ENCODE measurements around the gene SASH1. TPM values are rescaled to one million over a fixed set of nuclear protein-coding genes. Genes with fewer than 3 reads are reported as not detected.
A peak's percentile ranks its signal among the peaks of the same experiment; 100 is the strongest.
"Not testable (repeated sequence)": the region's sequence is repeated elsewhere in the genome, so short reads cannot be mapped to it uniquely, and the experiment has no call there.

SASH1 gene
- total RNA-seq, 1 donor from 2014 or later = 61.3 TPM

- no peaks in the 10 kb centered on the region for H3K9me3 Mint-ChIP-seq
- H3K36me3 Mint-ChIP-seq = peaks cover 14% of the 10 kb centered on the region
- no peak for DNase-seq (ENCODE audit: extremely low spot score, unreplicated experiment)
- H3K4me3 Mint-ChIP-seq = no peak overlapping the region
- H3K4me1 Mint-ChIP-seq (ENCODE audit: unreplicated experiment) = peaks cover 20% of the 10 kb centered on the region
- TF ChIP-seq CTCF (conservative IDR thresholded peaks at IDR 0.05) = no peak
- H3K27ac Mint-ChIP-seq = peak overlapping the region; percentile 67
- no peaks in the 10 kb centered on the region for H3K27me3 Mint-ChIP-seq
Observed at GRCh38 chr6:148370176-148370575, 27.5 kb downstream of the SASH1 start.

- H3K4me1 Mint-ChIP-seq (ENCODE audit: unreplicated experiment) = peaks cover 27% of the 10 kb centered on the region
- no peaks in the 10 kb centered on the region for H3K9me3 Mint-ChIP-seq
- H3K36me3 Mint-ChIP-seq = peaks cover 19% of the 10 kb centered on the region
- no peak for DNase-seq (ENCODE audit: extremely low spot score, unreplicated experiment)
- H3K27ac Mint-ChIP-seq = peak overlapping the region; percentile 50
- no peak overlapping the region for H3K4me3 Mint-ChIP-seq
- H3K27me3 Mint-ChIP-seq = no peaks in the 10 kb centered on the region
- TF ChIP-seq CTCF (conservative IDR thresholded peaks at IDR 0.05) = no peak
Observed at GRCh38 chr6:148374040-148374774, 31.6 kb downstream of the SASH1 start.

GRCh38 chr6:148375401-148375800 lies 32.8 kb downstream of the SASH1 start:
- Mint-ChIP-seq H3K27me3 (no peaks in the 10 kb centered on the region), H3K4me1 (ENCODE audit: unreplicated experiment) (peaks cover 37% of the 10 kb centered on the region), H3K36me3 (peaks cover 20% of the 10 kb centered on the region), H3K9me3 (no peaks in the 10 kb centered on the region), H3K27ac (no peak overlapping the region), H3K4me3 (no peak overlapping the region)
- DNase-seq (ENCODE audit: extremely low spot score, unreplicated experiment) = no peak
- TF ChIP-seq CTCF (conservative IDR thresholded peaks at IDR 0.05) = no peak

- Mint-ChIP-seq H3K27ac (no peak overlapping the region), H3K27me3 (no peaks in the 10 kb centered on the region), H3K36me3 (peaks cover 16% of the 10 kb centered on the region), H3K9me3 (no peaks in the 10 kb centered on the region), H3K4me3 (no peak overlapping the region), H3K4me1 (ENCODE audit: unreplicated experiment) (peaks cover 40% of the 10 kb centered on the region)
- no peak for DNase-seq (ENCODE audit: extremely low spot score, unreplicated experiment)
- TF ChIP-seq CTCF (conservative IDR thresholded peaks at IDR 0.05) = no peak
Observed at GRCh38 chr6:148379481-148379880, 36.8 kb downstream of the SASH1 start.

GRCh38 chr6:148379966-148380713 lies 37.5 kb downstream of the SASH1 start:
- no peaks in the 10 kb centered on the region for H3K9me3 Mint-ChIP-seq
- peak overlapping the region; percentile 74 for H3K27ac Mint-ChIP-seq
- H3K4me1 Mint-ChIP-seq (ENCODE audit: unreplicated experiment) = peaks cover 39% of the 10 kb centered on the region
- no peak for TF ChIP-seq CTCF (conservative IDR thresholded peaks at IDR 0.05)
- H3K4me3 Mint-ChIP-seq = peak overlapping the region; percentile 9
- no peaks in the 10 kb centered on the region for H3K27me3 Mint-ChIP-seq
- no peak for DNase-seq (ENCODE audit: extremely low spot score, unreplicated experiment)
- peaks cover 16% of the 10 kb centered on the region for H3K36me3 Mint-ChIP-seq

GRCh38 chr6:148382051-148382450 lies 39.4 kb downstream of the SASH1 start:
- not testable (repeated sequence) for H3K9me3 Mint-ChIP-seq; H3K27me3 Mint-ChIP-seq; H3K27ac Mint-ChIP-seq; H3K4me3 Mint-ChIP-seq; DNase-seq (ENCODE audit: extremely low spot score, unreplicated experiment); H3K36me3 Mint-ChIP-seq
- H3K4me1 Mint-ChIP-seq (ENCODE audit: unreplicated experiment) = peaks cover 32% of the 10 kb centered on the region

All from type B pancreatic cell (in vitro differentiated cells).